CD14-positive monocyte (primary cell): Measurements from ENCODE around the gene AMZ1. TPM values are rescaled to one million over a fixed set of nuclear protein-coding genes. Genes with fewer than 3 reads are reported as not detected.

ENCODE experiments used
- DNase-seq, 3 donors: peaks; one replicate each; pipeline ENCODE4 v3.0.0-alpha.2; 2011 to 2022
- H2AFZ ChIP-seq: 2 replicates; pipeline ENCODE4 v1.6.0; 2012; ENCODE audit warnings: mild to moderate bottlenecking, low read depth, low read length, inconsistent platforms; ENCODE audit not compliant: insufficient read depth, poor library complexity, severe bottlenecking
- H3K27ac ChIP-seq, 2 donors: 1 replicate in 1 of 2; 2 replicates in 1 of 2; pipeline ENCODE4 v1.5.1; 2012 to 2013; ENCODE audit warnings: low read length in 2 of 2, control low read depth in 1 of 2, inconsistent platforms in 1 of 2, low read depth in 1 of 2, mild to moderate bottlenecking in 1 of 2
- H3K27me3 ChIP-seq, 2 donors: one replicate each; pipeline versions ENCODE4 v1.6.0 to v1.6.1; 2011 to 2013; ENCODE audit warnings: low read length in 2 of 2; ENCODE audit not compliant: control insufficient read depth in 2 of 2, insufficient read depth in 2 of 2
- H3K36me3 ChIP-seq, 2 donors: replicated peaks in 1 of 2; 1 replicate in 1 of 2; 2 replicates in 1 of 2; pipeline versions ENCODE4 v1.5.1 to v1.6.1; 2012 to 2013; ENCODE audit warnings: low read length in 2 of 2, control low read depth in 1 of 2, inconsistent platforms in 1 of 2, mild to moderate bottlenecking in 1 of 2; ENCODE audit not compliant: insufficient read depth in 2 of 2, control insufficient read depth in 1 of 2
- H3K4me1 ChIP-seq, 2 donors: 1 replicate in 1 of 2; 2 replicates in 1 of 2; pipeline versions ENCODE4 v1.5.1 to v1.6.1; 2012 to 2013; ENCODE audit warnings: low read length in 2 of 2, control low read depth in 1 of 2, inconsistent platforms in 1 of 2, mild to moderate bottlenecking in 1 of 2, moderate library complexity in 1 of 2; ENCODE audit not compliant: insufficient read depth in 2 of 2, control insufficient read depth in 1 of 2
- H3K4me2 ChIP-seq: replicated peaks from 2 replicates; pipeline ENCODE3; 2012; ENCODE audit warnings: low read length, moderate library complexity, mild to moderate bottlenecking; ENCODE audit not compliant: poor library complexity, severe bottlenecking; ENCODE audit errors: extremely low read depth
- H3K4me3 ChIP-seq, 3 experiments: fragments of 200-600 bp in 1 of 3; sonication (generic) in 1 of 3; replicated peaks in 1 of 3; 1 replicate in 2 of 3; 2 replicates in 1 of 3; pipeline ENCODE4 v1.5.1; 2011 to 2013; ENCODE audit warnings: low read length in 3 of 3, mild to moderate bottlenecking in 3 of 3, control low read depth in 2 of 3, low read depth in 2 of 3, inconsistent platforms in 1 of 3, moderate library complexity in 1 of 3
- H3K79me2 ChIP-seq: 2 replicates; pipeline ENCODE4 v1.6.0; 2012; ENCODE audit warnings: mild to moderate bottlenecking, control low read depth, inconsistent platforms, low read length, moderate library complexity; ENCODE audit not compliant: insufficient read depth
- H3K9ac ChIP-seq: 2 replicates; pipeline ENCODE4 v1.6.0; 2017; ENCODE audit warnings: low read length, mild to moderate bottlenecking; ENCODE audit not compliant: insufficient read depth, poor library complexity, severe bottlenecking
- H3K9me3 ChIP-seq, 2 donors: replicated peaks in 1 of 2; 1 replicate in 1 of 2; 2 replicates in 1 of 2; pipeline versions ENCODE4 v1.5.1 to v1.6.1; 2012 to 2013; ENCODE audit warnings: low read length in 2 of 2, control low read depth in 1 of 2; ENCODE audit not compliant: control insufficient read depth in 1 of 2, insufficient read depth in 1 of 2
- H4K20me1 ChIP-seq: 2 replicates; pipeline ENCODE4 v1.6.0; 2012; ENCODE audit warnings: mild to moderate bottlenecking, low read length, control low read depth, moderate library complexity; ENCODE audit not compliant: insufficient read depth
- H3K27ac Mint-ChIP-seq, 7 donors: one replicate each; pipeline ENCODE4 v1.8.0; 2020; ENCODE audit warnings: mild to moderate bottlenecking in 7 of 7, mixed read lengths in 7 of 7, moderate library complexity in 6 of 7, inconsistent platforms in 2 of 7
- H3K27me3 Mint-ChIP-seq, 3 donors: one replicate each; pipeline ENCODE4 v1.8.0; 2021 to 2022; ENCODE audit warnings: low read depth in 3 of 3, mild to moderate bottlenecking in 3 of 3, mixed read lengths in 3 of 3, moderate library complexity in 3 of 3, inconsistent platforms in 1 of 3
- H3K36me3 Mint-ChIP-seq, 2 donors: one replicate each; pipeline ENCODE4 v1.8.0; 2020; ENCODE audit warnings: mixed read lengths in 2 of 2, inconsistent platforms in 1 of 2, mild to moderate bottlenecking in 1 of 2
- H3K4me1 Mint-ChIP-seq: one replicate; pipeline ENCODE4 v1.8.0; 2020; ENCODE audit warnings: mild to moderate bottlenecking, mixed read lengths
- H3K4me3 Mint-ChIP-seq, 2 donors: one replicate each; pipeline ENCODE4 v1.8.0; 2020; ENCODE audit warnings: mild to moderate bottlenecking in 2 of 2, mixed read lengths in 2 of 2, moderate library complexity in 1 of 2
- H3K9me3 Mint-ChIP-seq, 7 donors: one replicate each; pipeline ENCODE4 v1.8.0; 2020 to 2022; ENCODE audit warnings: mixed read lengths in 7 of 7, mild to moderate bottlenecking in 6 of 7, moderate library complexity in 6 of 7, inconsistent platforms in 2 of 7
- CTCF ChIP-seq: fragments of 200-600 bp; IDR thresholded peaks from one replicate; pipeline ENCODE4 v1.8.0; 2022; ENCODE audit warnings: antibody characterized with exemption, mild to moderate bottlenecking
- WGBS: methylation state at CpG from one replicate; pipeline ENCODE4 v1.1.5; 2013; ENCODE audit warnings: missing lambda C conversion rate; ENCODE audit not compliant: insufficient coverage; 5-methylcytosine and 5-hydroxymethylcytosine counted together
- intact Hi-C, 2 donors: fragments of 100-400 bp; cut with micrococcal nuclease; formaldehyde crosslinking; loops; one replicate each; pipeline versions ENCODE4 v1.15.0 to v1.15.1; 2023
- polyA plus RNA-seq, 3 donors: library from polyadenylated mRNA; depleted of rRNA in 1 of 3; unstranded in 2 of 3; stranded (reverse) in 1 of 3; fragments of 300-500 nt in 2 of 3; fragments of >200 nt in 1 of 3; fragmentation: Illumina TruSeq in 2 of 3; gene quantifications; 1 replicate in 2 of 3; 2 replicates in 1 of 3; pipeline ENCODE4 v1.2.3, GENCODE V29; 2012 to 2021

The AMZ1 gene
- polyA plus RNA-seq, 3 donors = 0.09 to 0.25 (median 0.14) TPM

GRCh38 chr7:2708547-2709310 lies 20.7 kb downstream of the AMZ1 start:
- Histone ChIP-seq H3K4me2 (no peak overlapping the region), H3K9me3 (no peaks in the 10 kb centered on the region), H3K36me3 (no peaks in the 10 kb centered on the region), H3K27ac (no peak overlapping the region), H3K9ac (no peak overlapping the region), H3K4me3 (no peak overlapping the region), H3K4me1 (peaks cover 18 to 20% of the 10 kb centered on the region in 2 donors), H3K27me3 (peaks cover 0 to 6% of the 10 kb centered on the region in 2 donors), H2AFZ (no peak overlapping the region), H3K79me2 (no peaks in the 10 kb centered on the region), H4K20me1 (no peaks in the 10 kb centered on the region)
- Mint-ChIP-seq H3K9me3 (peaks cover 0 to 4% (median 1%) of the 10 kb centered on the region in 7 donors), H3K4me3 (no peak overlapping the region), H3K36me3 (peaks cover 0 to 4% of the 10 kb centered on the region in 2 donors), H3K27ac (no peak overlapping the region), H3K27me3 (peaks cover 12 to 42% (median 17%) of the 10 kb centered on the region in 3 donors), H3K4me1 (peaks cover 24% of the 10 kb centered on the region)
- WGBS = 88% methylated on average over 16 of the region's 20 CpGs
- no peak for TF ChIP-seq CTCF
- intact Hi-C loops = loop anchor here (2.0 to 5.0 kb wide), 2 partner anchors 36 to 38 kb away; no protein-coding TSS in a partner anchor
- DNase-seq = no peak

- no peak overlapping the region for H3K9ac ChIP-seq
- H3K27ac ChIP-seq = peak overlapping the region in 1 of 2 donors; percentile 9
- TF ChIP-seq CTCF = peak; percentile 91
These were observed 21.7 kb downstream of the AMZ1 start for GRCh38 chr7:2709553-2710285.

More at GRCh38 chr7:2709553-2710285, 21.7 kb downstream of the AMZ1 start:
- Mint-ChIP-seq H3K9me3 (peaks cover 0 to 6% (median 3%) of the 10 kb centered on the region in 7 donors), H3K4me1 (peaks cover 30% of the 10 kb centered on the region), H3K36me3 (peaks cover 6 to 8% of the 10 kb centered on the region in 2 donors), H3K27me3 (peaks cover 13 to 47% (median 20%) of the 10 kb centered on the region in 3 donors), H3K4me3 (peak overlapping the region; percentile 55 to 83), H3K27ac (peak overlapping the region in 1 of 7 donors; percentile 56)
- Histone ChIP-seq H3K9me3 (peaks cover 0 to 3% of the 10 kb centered on the region in 2 donors), H3K27me3 (peaks cover 0 to 6% of the 10 kb centered on the region in 2 donors), H3K4me3 (peak overlapping the region in 1 of 3 experiments; percentile 49), H4K20me1 (no peaks in the 10 kb centered on the region), H2AFZ (peak overlapping the region; percentile 52), H3K36me3 (no peaks in the 10 kb centered on the region), H3K79me2 (no peaks in the 10 kb centered on the region), H3K4me2 (peak overlapping the region; percentile 63), H3K4me1 (peaks cover 18 to 22% of the 10 kb centered on the region in 2 donors)
- WGBS = 29% methylated on average over 29 of the region's 35 CpGs
- intact Hi-C loops = loop anchor here (2.0 to 5.0 kb wide), 2 partner anchors 37 to 39 kb away; no protein-coding TSS in a partner anchor
- peak; percentile 68 to 71 (median 68) for DNase-seq
